HG03280 (cell line): ENCODE data around the gene EIPR1.
"Not testable (repeated sequence)": the region's sequence is repeated elsewhere in the genome, so short reads cannot be mapped to it uniquely, and the experiment has no call there.

ENCODE experiments used
- ATAC-seq: cut with Tn5 transposase; IDR thresholded peaks from one replicate; pipeline ENCODE4 v1.9.1; 2021; ENCODE audit warnings: mild to moderate bottlenecking, moderate library complexity; ENCODE audit not compliant: unreplicated experiment

EIPR1 gene

DNA sequence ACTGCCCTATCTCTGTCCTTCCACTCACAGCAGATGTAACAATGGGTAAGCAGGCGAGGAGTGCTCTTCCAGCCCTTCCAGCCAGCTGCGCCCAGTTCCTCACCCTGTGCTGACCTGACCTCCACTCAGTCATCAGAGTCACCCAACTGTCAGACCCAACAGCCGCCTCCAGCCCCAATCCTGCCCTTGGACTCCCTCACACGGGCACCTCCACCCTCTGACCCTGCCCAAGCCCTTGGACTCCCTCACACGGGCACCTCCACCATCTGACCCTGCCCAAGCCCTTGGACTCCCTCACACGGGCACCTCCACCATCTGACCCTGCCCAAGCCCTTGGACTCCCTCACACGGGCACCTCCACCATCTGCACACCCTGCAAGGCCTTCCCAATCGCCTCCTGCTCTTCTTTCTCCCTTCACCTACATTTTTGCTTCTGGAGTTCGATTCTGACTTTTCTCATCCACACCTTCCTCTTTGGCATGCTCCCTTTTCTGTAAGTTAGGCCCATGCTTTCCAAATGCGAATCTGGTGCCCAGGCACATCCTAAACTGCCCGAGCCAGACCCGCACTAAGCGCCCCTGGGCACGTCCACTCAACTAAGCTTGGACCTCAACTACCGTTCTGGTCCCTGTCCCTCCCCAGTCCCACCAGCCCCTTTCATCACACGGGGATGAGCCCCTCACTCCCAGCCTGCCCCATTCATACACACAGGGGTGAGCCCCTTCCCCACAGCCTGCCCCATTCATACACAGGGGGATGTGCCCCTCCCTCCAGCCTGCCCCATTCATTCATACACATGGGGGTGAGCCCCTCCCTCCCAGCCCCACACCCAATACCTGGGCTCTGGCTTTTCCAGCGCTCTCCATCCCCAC lies 15.9 kb downstream of the EIPR1 start:
- no peak for ATAC-seq

DNA sequence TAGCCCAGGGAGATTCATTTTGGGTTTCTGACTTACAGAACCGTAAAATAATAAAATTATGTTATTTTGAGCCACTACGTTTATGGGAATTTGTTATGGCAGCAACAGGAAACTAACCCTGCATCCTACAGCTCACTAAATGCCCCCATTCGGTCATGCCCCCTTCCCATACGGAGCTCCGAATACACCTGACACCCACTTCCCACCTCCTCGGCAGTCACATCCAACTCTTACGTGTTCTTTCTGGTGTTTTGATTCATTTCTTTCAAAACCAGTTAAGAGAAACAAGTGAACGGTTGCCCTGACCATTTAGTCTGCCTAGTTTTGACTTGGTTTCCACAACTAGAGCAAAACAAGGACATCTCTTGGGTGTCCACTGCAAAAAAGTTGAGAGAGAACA lies 19.7 kb downstream of the EIPR1 start:
- ATAC-seq: no peak

DNA sequence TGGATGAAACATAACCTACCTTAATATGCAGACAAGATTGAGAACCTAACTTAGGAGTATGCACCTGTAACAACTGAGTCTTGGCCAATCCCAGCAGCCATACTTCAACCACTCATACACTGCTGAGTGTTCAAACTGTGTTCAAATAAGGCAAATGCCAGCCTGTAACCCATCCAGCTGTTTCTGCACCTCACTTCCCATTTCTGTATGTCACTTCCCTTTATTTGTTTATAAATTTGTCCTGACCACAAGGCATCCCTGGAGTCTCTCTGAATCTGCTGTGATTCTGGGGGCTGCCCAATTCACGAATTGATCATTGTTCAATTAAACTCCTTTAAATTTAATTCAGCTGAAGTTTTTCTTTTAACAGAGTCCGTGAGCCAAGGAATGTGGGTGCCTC lies 20.2 kb downstream of the EIPR1 start:
- not testable (repeated sequence) for ATAC-seq

DNA sequence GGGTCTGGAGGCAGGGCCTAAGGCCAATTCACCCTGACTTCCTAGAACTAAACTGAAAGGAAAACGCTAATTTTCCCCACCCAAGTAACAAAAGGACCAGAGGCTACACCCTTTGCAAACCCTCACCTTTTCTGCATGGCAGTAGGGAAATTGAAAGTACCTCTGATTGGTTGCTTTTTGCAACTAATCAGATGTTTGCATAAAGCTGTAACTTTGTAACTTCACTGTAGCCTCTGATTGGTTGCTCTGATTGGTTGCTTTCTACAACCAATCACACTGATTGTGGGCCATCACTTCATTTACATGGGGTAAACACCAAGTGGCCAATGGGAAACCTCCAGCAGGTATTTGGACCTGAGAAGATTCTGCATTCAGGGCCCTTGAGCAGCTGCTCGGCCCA lies 20.8 kb downstream of the EIPR1 start:
- ATAC-seq: no peak

DNA sequence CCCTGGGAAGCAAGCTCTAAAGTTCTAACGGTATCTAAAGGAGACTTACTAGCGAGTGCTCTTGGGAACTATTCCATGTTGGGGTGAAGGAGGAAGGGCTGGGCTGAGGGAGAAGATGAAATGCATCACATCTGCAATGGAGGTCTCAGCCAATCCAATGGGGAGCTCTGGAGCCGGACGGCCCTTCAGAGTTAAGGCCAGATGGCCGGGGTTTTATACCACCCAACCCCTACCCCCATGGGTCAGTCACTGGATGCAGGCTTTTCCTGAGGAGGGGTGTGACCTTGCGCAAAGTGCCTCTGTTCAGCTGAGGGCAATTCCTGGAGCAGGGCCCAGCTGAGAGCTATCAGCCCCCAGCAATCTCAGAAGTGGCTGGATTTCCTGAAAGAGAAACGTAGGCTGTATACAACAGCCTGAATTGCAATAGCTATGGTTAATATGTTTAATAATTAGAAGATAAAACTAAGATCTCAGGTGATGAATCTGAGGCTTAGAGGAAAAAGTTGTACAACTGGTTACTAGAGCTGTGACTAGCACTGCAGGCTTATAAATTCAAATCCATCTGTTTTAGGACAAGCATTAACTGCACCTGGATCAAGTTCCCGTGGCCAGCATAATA lies 21.6 kb downstream of the EIPR1 start:
- ATAC-seq: no peak

DNA sequence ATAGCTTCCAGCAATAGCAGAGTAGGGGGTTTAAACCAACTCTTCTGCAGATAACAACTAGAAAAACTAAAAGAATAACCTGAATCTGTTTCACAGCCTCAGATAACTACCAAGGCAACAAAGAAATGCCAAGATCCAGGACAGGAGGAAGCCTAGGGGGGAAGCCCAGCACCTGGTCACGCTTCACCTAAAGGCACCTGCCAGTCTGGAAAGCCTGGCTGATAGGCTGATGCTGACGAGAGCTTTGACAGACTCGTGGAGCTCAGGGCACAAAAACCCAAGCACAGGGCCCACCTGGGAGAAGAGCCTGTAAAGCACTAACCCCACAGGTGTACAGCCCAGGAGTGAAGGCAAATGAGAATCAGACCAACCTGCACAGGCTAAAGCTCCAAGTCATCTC lies 22.6 kb downstream of the EIPR1 start:
- ATAC-seq: no peak

DNA sequence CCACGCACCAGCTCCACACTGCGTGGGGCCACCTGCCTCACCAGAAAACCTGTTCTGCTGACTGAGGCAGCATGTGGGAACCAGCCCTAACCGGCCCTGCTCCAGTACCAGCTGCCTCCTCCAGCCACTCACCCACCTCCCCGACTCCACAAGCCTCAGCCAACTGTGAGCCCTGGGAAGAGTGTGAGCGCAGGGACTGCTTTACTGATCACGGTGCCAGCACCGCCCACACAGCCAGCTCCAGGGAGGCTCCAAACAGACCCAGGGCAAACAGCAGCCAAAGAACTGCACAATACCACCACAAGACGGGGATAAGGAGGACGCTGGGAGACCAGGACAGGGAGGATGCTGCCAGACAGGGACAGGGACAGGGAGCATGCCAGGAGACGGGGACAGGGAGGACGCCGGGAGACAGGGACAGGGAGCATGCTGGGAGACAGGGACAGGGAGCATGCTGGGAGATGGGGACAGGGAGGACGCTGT lies 28.4 kb downstream of the EIPR1 start:
- ATAC-seq: no peak

DNA sequence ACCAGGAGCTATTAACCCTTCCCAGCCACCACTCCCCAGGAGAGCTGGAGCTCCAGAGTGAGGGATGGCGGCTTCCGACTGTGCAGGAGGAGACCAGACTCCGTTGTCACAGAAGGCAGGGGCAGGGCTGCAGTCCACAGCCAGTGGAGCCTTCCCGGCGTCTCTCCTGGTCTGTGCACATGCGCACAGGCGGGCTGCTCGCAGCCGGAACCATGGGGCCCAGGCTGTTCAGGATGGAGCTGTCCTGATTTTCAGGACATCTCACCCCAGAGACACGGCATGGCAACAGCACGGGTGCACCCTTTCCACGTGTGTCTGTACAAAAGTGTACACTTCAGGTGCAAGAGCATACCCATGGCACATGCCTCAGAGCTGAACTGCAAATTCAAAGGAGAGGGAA lies 28.9 kb downstream of the EIPR1 start:
- no peak for ATAC-seq

DNA sequence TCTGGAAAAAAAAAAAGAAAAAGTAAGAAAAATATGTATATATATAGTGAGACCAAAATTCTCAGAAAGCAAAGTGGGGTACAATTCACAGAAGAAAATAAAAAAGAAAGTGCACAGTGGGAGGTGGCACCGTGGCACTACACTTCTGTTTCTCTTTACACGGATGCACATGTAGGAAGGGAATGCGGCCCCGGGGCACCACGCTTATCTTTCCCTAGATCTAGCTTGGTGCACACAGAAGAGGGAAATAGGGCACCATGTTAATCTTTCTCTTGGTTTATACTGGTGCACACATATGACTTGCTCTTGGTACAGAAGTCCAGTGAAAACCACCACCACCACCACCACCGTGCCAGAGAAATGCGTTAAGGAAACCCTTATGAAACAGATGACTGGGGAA lies 32.0 kb downstream of the EIPR1 start:
- ATAC-seq: no peak

DNA sequence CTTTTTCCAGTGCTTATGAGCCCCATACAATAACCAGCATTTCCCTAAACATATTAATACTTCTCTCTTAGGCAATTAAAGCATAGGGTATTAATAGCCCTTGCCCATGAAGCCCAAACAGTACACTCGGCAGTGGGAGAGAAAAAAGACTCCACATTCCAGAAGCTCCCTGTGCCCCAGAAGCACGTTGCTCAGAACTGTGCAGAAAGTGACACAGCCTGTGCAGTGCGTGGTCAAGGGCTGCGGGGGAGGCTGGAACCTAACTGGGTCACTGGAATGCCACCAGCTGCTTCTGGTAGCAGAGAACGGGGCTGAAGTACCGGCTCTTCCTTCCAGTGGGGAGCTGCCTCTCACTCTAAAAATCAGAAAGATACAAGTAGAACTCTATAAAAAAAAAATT lies 32.7 kb downstream of the EIPR1 start:
- ATAC-seq: no peak

DNA sequence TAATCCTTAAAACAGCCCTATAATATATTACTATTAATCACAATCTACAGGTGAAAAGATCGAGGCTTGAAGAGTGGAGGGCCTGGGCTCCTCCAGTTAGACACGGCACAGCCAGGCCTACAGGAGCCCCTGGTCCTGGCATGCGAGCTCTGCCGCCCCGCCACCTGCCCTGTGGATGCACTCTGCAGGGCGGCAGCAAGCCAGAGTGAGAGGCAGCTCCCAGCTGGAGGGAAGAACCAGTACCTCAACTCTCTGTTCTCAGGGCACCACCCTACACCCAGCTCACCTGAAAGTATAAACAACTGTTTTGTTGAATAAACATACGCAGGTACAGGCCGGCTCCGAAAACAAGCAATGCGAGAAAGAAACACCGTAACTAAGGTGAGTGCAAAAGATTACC lies 34.6 kb downstream of the EIPR1 start:
- ATAC-seq: no peak

DNA sequence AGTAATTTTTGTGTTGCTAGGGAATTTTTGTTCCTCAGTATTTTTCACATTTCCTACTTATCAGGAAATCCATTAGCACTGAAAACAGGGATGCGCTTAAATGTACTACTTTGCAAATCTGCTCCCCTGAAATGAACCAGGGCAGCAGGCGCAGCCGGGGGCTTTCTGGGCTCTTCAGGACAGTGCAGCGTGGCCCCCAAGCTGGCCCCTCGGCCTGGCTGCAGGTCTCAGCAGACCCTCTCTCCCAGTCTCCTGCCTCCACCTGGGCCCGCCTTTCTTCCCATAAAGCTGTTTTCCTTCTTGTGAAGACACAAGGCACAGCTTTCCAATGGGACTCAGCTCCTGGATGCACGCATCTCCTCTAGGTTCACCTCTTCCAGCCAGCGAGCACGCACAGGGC lies 35.3 kb downstream of the EIPR1 start:
- ATAC-seq: no peak

DNA sequence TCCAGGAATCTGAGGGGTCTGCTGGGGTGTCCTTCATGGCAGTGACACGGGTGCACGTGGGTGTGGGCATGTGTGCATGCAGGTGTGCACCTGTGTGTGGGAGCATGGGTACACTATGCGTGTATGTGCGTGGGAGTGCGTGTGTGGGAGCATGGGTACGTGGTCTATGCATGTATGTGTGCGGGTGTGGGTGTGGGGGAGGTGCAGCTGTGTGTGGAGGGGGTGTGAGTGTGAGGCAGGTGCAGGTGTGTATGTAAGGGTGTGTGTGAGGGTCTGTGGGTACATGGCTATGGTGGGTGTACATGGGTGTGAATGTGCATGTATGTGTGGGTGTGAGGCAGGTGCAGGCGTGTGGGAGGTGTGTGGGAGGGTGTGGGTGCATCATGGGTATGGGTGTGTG lies 36.3 kb downstream of the EIPR1 start:
- ATAC-seq: no peak

DNA sequence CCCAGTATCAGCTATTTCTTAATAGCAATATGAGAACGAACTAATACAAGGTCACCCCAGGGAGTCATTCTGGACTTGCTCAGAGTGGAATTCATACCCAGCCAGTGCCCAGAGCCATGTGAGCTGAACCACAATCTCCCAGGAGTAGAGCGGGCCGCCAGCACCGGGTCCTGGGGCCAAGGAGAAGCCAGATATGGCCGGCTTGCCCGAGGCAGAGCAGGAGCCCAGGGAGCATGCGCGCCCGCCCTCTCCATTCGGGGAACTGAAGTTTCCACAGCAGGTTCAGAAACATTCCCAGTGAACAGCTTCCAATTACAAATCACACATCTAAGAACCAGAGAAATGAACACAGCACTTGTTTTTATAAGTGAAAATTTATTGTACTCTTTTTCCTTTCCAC lies 37.5 kb downstream of the EIPR1 start:
- ATAC-seq: no peak

DNA sequence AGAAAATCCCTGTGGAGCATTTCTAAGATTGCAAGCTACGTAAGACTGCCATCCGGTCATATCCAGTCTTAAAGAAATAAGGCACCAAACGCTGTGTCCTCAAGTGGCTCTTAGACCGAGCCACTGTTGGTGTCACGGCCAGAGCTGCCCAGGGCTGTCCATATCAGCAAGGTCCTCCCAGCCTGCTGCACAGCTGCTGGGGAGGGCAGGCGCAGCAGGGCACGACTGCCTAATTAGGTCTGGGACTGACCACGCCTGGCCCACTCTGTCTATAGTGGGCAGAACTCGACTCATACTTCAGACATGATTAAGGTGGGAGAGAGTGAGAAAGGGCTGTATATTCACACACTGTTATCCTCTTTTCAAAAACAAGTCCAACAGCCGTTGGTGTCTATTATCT lies 39.3 kb downstream of the EIPR1 start:
- ATAC-seq: no peak

DNA sequence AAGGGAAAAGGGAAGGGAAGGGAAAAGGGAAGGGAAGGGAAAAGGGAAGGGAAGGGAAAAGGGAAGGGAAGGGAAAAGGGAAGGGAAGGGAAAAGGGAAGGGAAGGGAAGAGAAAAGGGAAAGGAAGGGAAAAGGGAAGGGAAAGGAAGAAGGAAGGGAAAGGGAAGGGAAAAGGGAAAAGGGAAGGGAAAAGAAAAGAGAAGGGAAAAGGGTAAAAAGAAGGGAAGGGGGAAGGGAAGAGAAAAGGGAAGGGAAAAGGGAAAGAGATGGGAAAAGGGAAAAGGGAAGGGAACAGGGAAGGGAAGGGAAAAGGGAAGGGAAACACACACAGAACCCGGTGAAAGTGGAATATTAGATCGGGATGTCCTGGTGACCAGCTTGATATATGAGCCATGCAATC lies 40.8 kb downstream of the EIPR1 start:
- ATAC-seq: no peak

DNA sequence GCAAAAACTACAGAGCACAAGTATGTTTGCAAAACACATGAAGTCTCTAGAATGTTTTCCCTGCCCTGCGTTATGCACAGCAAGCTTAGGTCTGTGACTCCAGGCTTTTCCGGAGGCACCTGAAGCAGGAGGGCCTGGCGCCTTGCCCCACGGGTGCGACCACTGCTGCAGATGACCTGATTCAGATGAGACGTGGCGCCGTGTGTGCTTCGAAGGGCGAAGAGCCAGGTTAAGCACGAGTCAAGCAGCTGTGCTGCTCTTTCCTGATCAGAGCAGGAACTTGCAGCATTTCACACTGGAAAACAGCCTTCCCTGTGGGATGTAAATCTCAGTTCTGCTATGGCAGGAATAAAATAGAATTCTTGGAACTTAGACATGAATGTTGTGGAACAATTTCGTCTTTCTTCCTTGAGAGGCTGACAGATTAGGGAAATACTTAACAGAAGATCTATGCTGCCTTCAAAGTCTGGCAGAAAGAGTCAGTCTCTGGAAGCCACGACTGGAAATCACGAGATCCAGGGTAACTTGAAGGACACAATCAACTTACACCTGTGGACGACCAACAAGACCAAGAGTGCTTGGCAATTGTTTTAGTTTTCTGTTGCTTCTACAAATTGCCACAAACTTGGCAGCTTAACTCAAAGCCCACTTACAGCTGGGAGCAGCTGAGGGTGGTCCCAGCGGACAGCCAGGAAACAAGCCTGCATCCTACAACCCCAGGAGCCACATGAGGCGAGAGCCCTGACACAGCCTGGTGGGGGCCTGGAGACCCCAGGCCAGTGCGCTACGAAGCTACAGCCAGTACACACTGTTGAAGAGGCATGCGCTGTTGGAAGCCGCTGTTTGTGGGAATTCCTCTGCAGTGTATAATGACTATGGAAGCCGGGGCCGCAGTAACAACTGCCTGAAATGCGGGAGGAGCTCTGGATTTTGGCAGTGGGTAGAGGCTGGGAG lies 42.9 kb downstream of the EIPR1 start:
- ATAC-seq: no peak

DNA sequence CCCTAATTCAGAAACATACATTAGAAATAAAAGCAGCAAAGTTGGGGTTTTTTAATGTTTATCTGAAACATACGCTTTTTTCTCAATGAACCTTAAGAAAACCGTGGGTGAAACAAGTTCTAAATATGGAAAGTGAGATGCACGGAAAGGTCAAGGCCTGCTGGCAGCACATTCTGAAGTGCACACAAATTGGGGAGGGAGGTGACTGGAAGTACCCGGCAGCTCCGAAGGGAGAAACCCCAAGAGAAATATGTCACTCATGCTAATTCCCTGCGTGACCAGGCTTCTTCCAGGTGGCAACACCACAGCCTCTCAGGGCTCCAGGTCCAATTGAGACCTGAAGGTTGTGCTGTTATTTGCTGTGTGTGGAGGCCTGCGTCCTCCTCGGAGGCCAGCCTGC lies 45.5 kb downstream of the EIPR1 start:
- no peak for ATAC-seq

DNA sequence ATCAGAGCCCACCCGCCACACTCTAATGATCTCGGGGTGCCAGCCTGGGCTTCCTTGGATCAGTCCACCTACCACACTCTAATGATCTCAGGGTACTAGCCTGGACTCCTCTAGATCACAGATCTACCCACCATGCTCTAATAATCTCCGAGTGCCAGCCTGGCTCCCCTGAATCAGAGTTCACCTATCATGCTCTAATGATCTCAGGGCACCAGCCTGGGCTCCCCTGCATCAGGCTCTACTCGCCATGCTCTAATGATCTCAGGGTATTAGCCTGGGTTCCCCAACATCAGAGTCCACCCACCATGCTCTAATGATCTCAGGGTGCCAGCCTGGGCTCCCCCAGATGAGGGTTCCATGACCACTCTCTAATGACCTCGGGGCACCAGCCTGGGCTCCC lies 48.1 kb downstream of the EIPR1 start:
- ATAC-seq: no peak

DNA sequence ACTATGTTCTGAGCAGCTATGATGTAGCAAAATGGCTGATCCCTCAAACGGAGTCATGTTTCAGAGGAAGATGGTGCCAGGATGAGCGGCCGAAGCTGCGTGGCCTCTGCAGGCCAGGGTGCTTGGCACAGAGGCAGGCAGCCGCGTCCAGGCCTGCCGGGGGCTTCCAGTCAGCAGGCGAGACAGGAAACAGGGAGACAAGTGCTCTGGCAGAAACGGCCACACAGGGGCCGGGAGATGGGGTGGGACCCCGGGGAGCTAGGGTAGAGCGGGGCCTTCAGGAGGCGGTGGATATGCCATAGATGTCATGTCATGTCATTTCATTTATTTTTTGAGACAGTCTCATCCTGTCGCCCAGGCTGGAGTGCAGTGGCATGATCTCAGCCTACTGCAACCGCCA lies 50.7 kb downstream of the EIPR1 start:
- no peak for ATAC-seq

DNA sequence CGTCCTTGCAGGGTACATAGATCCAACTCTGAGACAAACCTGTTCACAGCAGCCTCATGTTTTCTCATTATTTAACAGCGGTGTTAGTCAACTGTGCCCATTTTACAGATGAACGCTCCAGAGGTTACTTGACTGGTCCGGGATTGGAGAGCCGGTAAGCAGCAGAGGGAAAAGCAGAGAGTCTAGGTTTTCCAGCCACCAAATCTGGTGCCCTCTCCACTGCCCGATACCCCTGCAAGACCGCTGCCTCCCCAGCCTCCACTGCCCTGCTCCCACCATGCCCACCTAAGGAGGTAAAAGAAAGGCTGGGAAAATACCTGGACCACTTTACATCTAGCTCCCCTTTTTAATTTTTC lies 51.5 kb downstream of the EIPR1 start:
- ATAC-seq: no peak
